Hematopoietic multipotent progenitor cell treated with erythropoietin and hydrocortisone succinate and interleukin-3 and kit ligand, for 15 days (in vitro differentiated cells): Measurements from ENCODE around the gene WDR93.
A peak's percentile ranks its signal among the peaks of the same experiment; 100 is the strongest.

Experiments
- DNase-seq: peaks from one replicate; pipeline ENCODE4 v3.0.0-alpha.2; 2015; ENCODE audit warnings: low spot score

The WDR93 gene

GRCh38 chr15:89690276-89691218, at the start of gene WDR93, which contains the start of gene PEX11A:
TSS of gene WDR93 (plus strand) at chr15:89690811. CDS start at chr15:89701747, 10,936 bp downstream.
TSS of gene PEX11A (minus strand) at chr15:89690754. CDS start at chr15:89690632, 122 bp downstream.
- DNase-seq, result peak; percentile 73

- no peak for DNase-seq
These were observed 49.6 kb upstream of the WDR93 start for GRCh38 chr15:89641053-89641452.

GRCh38 chr15:89642106-89642505, 48.5 kb upstream of the WDR93 start:
- no peak for DNase-seq

GRCh38 chr15:89645680-89646079, 44.9 kb upstream of the WDR93 start:
- DNase-seq, result no peak

GRCh38 chr15:89646416-89647141, 44.0 kb upstream of the WDR93 start:
- no peak for DNase-seq

GRCh38 chr15:89647191-89647851, 43.3 kb upstream of the WDR93 start:
- peak; percentile 58 for DNase-seq

GRCh38 chr15:89648106-89649012, 42.3 kb upstream of the WDR93 start:
- DNase-seq, result no peak

- no peak for DNase-seq
These were observed 41.5 kb upstream of the WDR93 start for GRCh38 chr15:89649013-89649625.

- DNase-seq, result no peak
These were observed 40.9 kb upstream of the WDR93 start for GRCh38 chr15:89649716-89650115.

GRCh38 chr15:89652131-89652530, 38.5 kb upstream of the WDR93 start:
- DNase-seq, result no peak

GRCh38 chr15:89652666-89653065, 37.9 kb upstream of the WDR93 start:
- no peak for DNase-seq

- no peak for DNase-seq
These were observed 37.0 kb upstream of the WDR93 start for GRCh38 chr15:89653578-89653977.

GRCh38 chr15:89654301-89654761, 36.3 kb upstream of the WDR93 start:
- no peak for DNase-seq

- DNase-seq, result no peak
These were observed 35.5 kb upstream of the WDR93 start, which contains the start of gene KIF7 for GRCh38 chr15:89654847-89655805. TSS of gene KIF7 (minus strand) at chr15:89655467. CDS start at chr15:89652930, 2,537 bp downstream.

- DNase-seq, result no peak
These were observed 34.3 kb upstream of the WDR93 start for GRCh38 chr15:89656116-89656815.

GRCh38 chr15:89657686-89658200, 32.9 kb upstream of the WDR93 start:
- no peak for DNase-seq

- DNase-seq, result no peak
These were observed 31.3 kb upstream of the WDR93 start for GRCh38 chr15:89659295-89659694.

- DNase-seq, result no peak
These were observed 30.1 kb upstream of the WDR93 start for GRCh38 chr15:89660556-89660955.
